Body of pancreas (tissue), 4 donors: ENCODE results near the gene FARS2. TPM values are rescaled to one million over a fixed set of nuclear protein-coding genes. Genes with fewer than 3 reads are reported as not detected.

Experiments
- ATAC-seq: fragments of 150-250 bp; one replicate; pipeline ENCODE4 v1.9.1; 2016
- DNase-seq, 4 donors: peaks; one replicate each; pipeline ENCODE4 v3.0.0-alpha.2; 2019
- H3K27ac ChIP-seq, 4 donors: fragments of 200-600 bp; sonication (generic); 1 replicate in 3 of 4; 2 replicates in 1 of 4; pipeline versions ENCODE4 v1.5.1 to v1.6.1; 2016 to 2019; ENCODE audit warnings: mild to moderate bottlenecking in 1 of 4, mixed read lengths in 1 of 4, moderate library complexity in 1 of 4
- H3K27me3 ChIP-seq, 2 donors: fragments of 200-600 bp; sonication (generic); one replicate each; pipeline ENCODE4 v1.6.0; 2016; ENCODE audit warnings: mild to moderate bottlenecking in 1 of 2
- H3K36me3 ChIP-seq, 2 donors: fragments of 200-600 bp; sonication (generic); replicated peaks in 1 of 2; 2 replicates each; pipeline ENCODE4 v1.5.1; 2016; ENCODE audit warnings: low read depth in 2 of 2; ENCODE audit not compliant: insufficient read depth in 1 of 2
- H3K4me1 ChIP-seq: fragments of 200-600 bp; sonication (generic); one replicate; pipeline ENCODE4 v1.6.0; 2016
- H3K4me3 ChIP-seq, 2 donors: fragments of 200-600 bp; sonication (generic); 1 replicate in 1 of 2; 2 replicates in 1 of 2; pipeline ENCODE4 v1.5.1; 2016 to 2019
- H3K9me3 ChIP-seq, 3 donors: fragments of 200-600 bp; sonication (generic); 1 replicate in 2 of 3; 2 replicates in 1 of 3; pipeline ENCODE4 v1.5.1; 2016
- CTCF ChIP-seq, 7 experiments: fragments of 450-650 bp in 4 of 7; fragments of 200-600 bp in 3 of 7; sonication (generic) in 3 of 7; IDR thresholded peaks; one replicate each; pipeline ENCODE4 v1.5.1; 2016 to 2019; ENCODE audit warnings: antibody characterized with exemption in 7 of 7
- POLR2A ChIP-seq, 3 donors: fragments of 450-650 bp; IDR thresholded peaks; one replicate each; pipeline ENCODE4 v1.6.1; 2016; ENCODE audit warnings: antibody characterized with exemption in 3 of 3, mild to moderate bottlenecking in 2 of 3
- WGBS, 2 donors: methylation state at CpG; one replicate each; pipeline ENCODE4 v1.1.5; 2017; 5-methylcytosine and 5-hydroxymethylcytosine counted together
- intact Hi-C: fragments of 100-400 bp; cut with DNase I; formaldehyde crosslinking; loops from one replicate; pipeline ENCODE4 v1.15.1; 2023
- total RNA-seq, 2 donors: library from RNA; depleted of rRNA; stranded (reverse); fragments of >200 nt; gene quantifications; one replicate each; pipeline ENCODE4 v1.1.0, GENCODE V29; 2016

The FARS2 gene
- total RNA-seq, 2 donors from 2014 or later = 6.5 to 9.6 TPM

- TF ChIP-seq POLR2A (IDR thresholded peaks at IDR 0.05) (no peak), CTCF (IDR thresholded peaks at IDR 0.05) (no peak)
- H3K4me1 ChIP-seq = no peaks in the 10 kb centered on the region
- no peak for ATAC-seq
- DNase-seq = no peak
- 52 to 84% methylated on average over 4 of the region's 4 CpGs for WGBS, 2 donors
- no peak overlapping the region for H3K27ac ChIP-seq
- H3K27me3 ChIP-seq = no peaks in the 10 kb centered on the region
- intact Hi-C loops = no loop called here
- no peak overlapping the region for H3K4me3 ChIP-seq
- H3K9me3 ChIP-seq = no peaks in the 10 kb centered on the region
- H3K36me3 ChIP-seq = no peaks in the 10 kb centered on the region
Observed at GRCh38 chr6:5553767-5554166, 292.5 kb downstream of the FARS2 start.

- WGBS, 2 donors = 93 to 94% methylated on average over 1 of the region's 1 CpG
- Histone ChIP-seq H3K9me3 (no peaks in the 10 kb centered on the region), H3K36me3 (no peaks in the 10 kb centered on the region), H3K4me3 (no peak overlapping the region), H3K27ac (no peak overlapping the region), H3K27me3 (no peaks in the 10 kb centered on the region), H3K4me1 (no peaks in the 10 kb centered on the region)
- no peak for DNase-seq
- TF ChIP-seq CTCF (IDR thresholded peaks at IDR 0.05) = no peak
- no peak for TF ChIP-seq POLR2A (IDR thresholded peaks at IDR 0.05)
- intact Hi-C loops = no loop called here
- ATAC-seq = no peak
Observed at GRCh38 chr6:5554226-5554625, 292.9 kb downstream of the FARS2 start.

GRCh38 chr6:5556011-5556410, 294.7 kb downstream of the FARS2 start:
- ATAC-seq (no peak), DNase-seq (no peak)
- Histone ChIP-seq H3K36me3 (no peaks in the 10 kb centered on the region), H3K9me3 (no peaks in the 10 kb centered on the region), H3K27me3 (no peaks in the 10 kb centered on the region), H3K4me1 (no peaks in the 10 kb centered on the region), H3K4me3 (no peak overlapping the region), H3K27ac (no peak overlapping the region)
- intact Hi-C loops = no loop called here
- WGBS, 2 donors = 93 to 98% methylated on average over 7 of the region's 7 CpGs
- TF ChIP-seq CTCF (IDR thresholded peaks at IDR 0.05) (no peak), POLR2A (IDR thresholded peaks at IDR 0.05) (no peak)

- Histone ChIP-seq H3K9me3 (no peaks in the 10 kb centered on the region), H3K4me3 (no peak overlapping the region), H3K4me1 (no peaks in the 10 kb centered on the region), H3K27me3 (no peaks in the 10 kb centered on the region), H3K36me3 (no peaks in the 10 kb centered on the region), H3K27ac (no peak overlapping the region)
- ATAC-seq (no peak), DNase-seq (no peak)
- 82 to 83% methylated on average over 5 of the region's 5 CpGs for WGBS, 2 donors
- TF ChIP-seq POLR2A (IDR thresholded peaks at IDR 0.05) (no peak), CTCF (IDR thresholded peaks at IDR 0.05) (no peak)
- intact Hi-C loops = no loop called here
Observed at GRCh38 chr6:5557506-5557905, 296.2 kb downstream of the FARS2 start.

- H3K4me3 ChIP-seq = no peak overlapping the region
- H3K9me3 ChIP-seq = no peaks in the 10 kb centered on the region
- no peak for ATAC-seq
- H3K4me1 ChIP-seq = no peaks in the 10 kb centered on the region
- intact Hi-C loops = no loop called here
- no peak for DNase-seq
- no peaks in the 10 kb centered on the region for H3K27me3 ChIP-seq
- TF ChIP-seq POLR2A (IDR thresholded peaks at IDR 0.05) (no peak), CTCF (IDR thresholded peaks at IDR 0.05) (no peak)
- no peak overlapping the region for H3K27ac ChIP-seq
- H3K36me3 ChIP-seq = no peaks in the 10 kb centered on the region
- WGBS, 2 donors = 95 to 100% methylated on average over 2 of the region's 2 CpGs
Observed at GRCh38 chr6:5559651-5560050, 298.3 kb downstream of the FARS2 start.
